NB4 (cell line): ENCODE data around the gene PUM1.
"Not testable (repeated sequence)": the region's sequence is repeated elsewhere in the genome, so short reads cannot be mapped to it uniquely, and the experiment has no call there.

Experiments used
- DNase-seq: peaks from one replicate; pipeline ENCODE4 v3.0.0; 2010; ENCODE audit warnings: low read depth
- H3K4me3 ChIP-seq: one replicate; pipeline ENCODE4 v1.5.1; 2011; ENCODE audit warnings: mild to moderate bottlenecking, low read depth, low read length, moderate library complexity
- CTCF ChIP-seq: IDR thresholded peaks from one replicate; pipeline ENCODE4 v1.5.1; 2012; ENCODE audit warnings: low read depth, low read length
- MAX ChIP-seq: IDR thresholded peaks from 2 replicates; pipeline ENCODE4 v1.6.1; 2011; ENCODE audit warnings: low read depth, low read length
- MYC ChIP-seq: IDR thresholded peaks from 2 replicates; pipeline ENCODE4 v1.6.1; 2011; ENCODE audit warnings: low read depth, low read length
- POLR2A ChIP-seq: IDR thresholded peaks from 2 replicates; pipeline ENCODE4 v1.6.1; 2011; ENCODE audit warnings: mild to moderate bottlenecking; ENCODE audit not compliant: insufficient read length; ENCODE audit errors: extremely low read depth

PUM1 gene

GRCh38 chr1:31095298-31095981 is 29.9 kb upstream of the PUM1 start:
- no peak overlapping the region for H3K4me3 ChIP-seq
- TF ChIP-seq MYC (no peak), POLR2A (no peak), MAX (no peak), CTCF (no peak)
- DNase-seq, result no peak

GRCh38 chr1:31088081-31088480 is 22.6 kb upstream of the PUM1 start:
- H3K4me3 ChIP-seq, DNase-seq: not testable (repeated sequence)

GRCh38 chr1:31084782-31085569 is 19.5 kb upstream of the PUM1 start:
- DNase-seq, result no peak
- TF ChIP-seq CTCF (no peak), POLR2A (no peak), MYC (no peak), MAX (no peak)
- H3K4me3 ChIP-seq, result no peak overlapping the region

GRCh38 chr1:31082385-31082784 is 16.9 kb upstream of the PUM1 start:
- no peak overlapping the region for H3K4me3 ChIP-seq
- DNase-seq, result no peak
- no peak for TF ChIP-seq MAX
- TF ChIP-seq POLR2A, result no peak
- no peak for TF ChIP-seq CTCF

GRCh38 chr1:31073044-31073443 is 7.5 kb upstream of the PUM1 start:
- no peak overlapping the region for H3K4me3 ChIP-seq
- no peak for DNase-seq
- TF ChIP-seq CTCF (no peak), POLR2A (no peak), MAX (no peak), MYC (no peak)

GRCh38 chr1:31072304-31072746 is 6.8 kb upstream of the PUM1 start:
- no peak overlapping the region for H3K4me3 ChIP-seq
- no peak for DNase-seq
- no peak for TF ChIP-seq CTCF
- no peak for TF ChIP-seq MYC
- TF ChIP-seq POLR2A, result no peak
- TF ChIP-seq MAX, result no peak
